Endothelial cell of umbilical vein (primary cell): Measurements from ENCODE around the gene KRT31. TPM values are rescaled to one million over a fixed set of nuclear protein-coding genes. Genes with fewer than 3 reads are reported as not detected.
"Not testable (repeated sequence)": the region's sequence is repeated elsewhere in the genome, so short reads cannot be mapped to it uniquely, and the experiment has no call there.

Experiments
- BruUV-seq: library from RNA; stranded (reverse); fragments of 400-500 nt; replicated peaks from 2 replicates; lab custom pipeline; 2021; lab: Mats Ljungman, UMichigan
- CTCF ChIA-PET: fragments of 300-600, 350-600 bp; sonication (Branson Sonifier 250); formaldehyde crosslinking; loops from one replicate; lab custom pipeline; 2021; ENCODE audit warnings: antibody characterized with exemption, inconsistent platforms; lab: Charles Lee
- POLR2A ChIA-PET: fragments of 300-600, 350-600 bp; sonication (Branson Sonifier 250); formaldehyde crosslinking; loops from one replicate; lab custom pipeline; 2021; ENCODE audit warnings: antibody characterized with exemption, inconsistent platforms; lab: Charles Lee
- DNase-seq: peaks from one replicate; pipeline ENCODE4 v3.0.0-alpha.2; 2011; ENCODE audit warnings: low read depth, low spot score
- FAIRE-seq: peaks from 2 replicates; lab custom pipeline; 2011; peaks lifted over from hg19 to GRCh38; lab: Jason Lieb, UNC
- H2AFZ ChIP-seq: 2 replicates; pipeline ENCODE4 v1.6.0; 2012; ENCODE audit warnings: low read depth, low read length, control low read depth, inconsistent platforms
- H3K27ac ChIP-seq: 2 replicates; pipeline ENCODE4 v1.5.1; 2011; ENCODE audit warnings: low read depth, mild to moderate bottlenecking, control low read depth, low read length, moderate library complexity; ENCODE audit not compliant: insufficient read depth
- H3K27me3 ChIP-seq, 2 experiments: 2 replicates each; pipeline versions ENCODE4 v1.6.0 to v1.6.1; 2011; ENCODE audit warnings: low read length in 2 of 2, mixed read lengths in 1 of 2; ENCODE audit not compliant: control insufficient read depth in 2 of 2, insufficient read depth in 2 of 2
- H3K36me3 ChIP-seq, 2 experiments: 2 replicates in 1 of 2; 3 replicates in 1 of 2; pipeline ENCODE4 v1.5.1; 2011; ENCODE audit warnings: low read length in 2 of 2, mild to moderate bottlenecking in 1 of 2, moderate library complexity in 1 of 2; ENCODE audit not compliant: control insufficient read depth in 2 of 2, insufficient read depth in 2 of 2; ENCODE audit errors: extremely low read depth in 1 of 2
- H3K4me1 ChIP-seq: 3 replicates; pipeline ENCODE4 v1.5.1; 2011; ENCODE audit warnings: mild to moderate bottlenecking, low read length; ENCODE audit not compliant: control insufficient read depth, insufficient read depth; ENCODE audit errors: extremely low read depth
- H3K4me2 ChIP-seq: 2 replicates; pipeline ENCODE4 v1.6.1; 2011; ENCODE audit warnings: low read length, control low read depth, mixed read lengths; ENCODE audit not compliant: insufficient read depth
- H3K4me3 ChIP-seq, 3 experiments: fragments of 200-600 bp in 1 of 3; sonication (generic), shearing (Covaris generic) in 1 of 3; replicated peaks in 1 of 3; 2 replicates each; pipeline ENCODE4 v1.5.1; 2011 to 2016; ENCODE audit warnings: control low read depth in 3 of 3, low read length in 3 of 3, mild to moderate bottlenecking in 2 of 3, inconsistent platforms in 1 of 3, low read depth in 1 of 3, moderate library complexity in 1 of 3; ENCODE audit not compliant: insufficient read depth in 1 of 3
- H3K79me2 ChIP-seq: 2 replicates; pipeline ENCODE4 v1.6.0; 2012; ENCODE audit warnings: low read length, inconsistent platforms; ENCODE audit not compliant: control insufficient read depth, insufficient read depth
- H3K9ac ChIP-seq: replicated peaks from 2 replicates; pipeline ENCODE3; 2011; ENCODE audit warnings: low read length, control low read depth; ENCODE audit not compliant: insufficient read depth; ENCODE audit errors: extremely low read depth
- H3K9me1 ChIP-seq: replicated peaks from 3 replicates; pipeline ENCODE4 v1.6.0; 2011; ENCODE audit warnings: mild to moderate bottlenecking, low read length; ENCODE audit not compliant: control insufficient read depth, insufficient read depth; ENCODE audit errors: extremely low read depth
- H3K9me3 ChIP-seq: replicated peaks from 2 replicates; pipeline ENCODE4 v1.5.1; 2012; ENCODE audit warnings: low read length, inconsistent platforms; ENCODE audit not compliant: control insufficient read depth, insufficient read depth
- H4K20me1 ChIP-seq: replicated peaks from 2 replicates; pipeline ENCODE3; 2011; ENCODE audit warnings: mild to moderate bottlenecking, low read length; ENCODE audit not compliant: control insufficient read depth, insufficient read depth; ENCODE audit errors: extremely low read depth
- CTCF ChIP-seq, 2 donors: IDR thresholded peaks; 1 replicate in 1 of 2; 2 replicates in 1 of 2; pipeline ENCODE4 v1.5.1; 2011; ENCODE audit warnings: low read length in 2 of 2, mild to moderate bottlenecking in 2 of 2, moderate library complexity in 2 of 2, control low read depth in 1 of 2, inconsistent platforms in 1 of 2, low read depth in 1 of 2; ENCODE audit not compliant: insufficient read depth in 1 of 2; ENCODE audit errors: extremely low read depth in 1 of 2
- EZH2 ChIP-seq: IDR thresholded peaks from 2 replicates; pipeline ENCODE4 v1.6.1; 2012; ENCODE audit warnings: borderline replicate concordance, low read depth, mild to moderate bottlenecking, moderate library complexity, low read length, inconsistent platforms; ENCODE audit not compliant: severe bottlenecking
- FOS ChIP-seq: IDR thresholded peaks from 2 replicates; pipeline ENCODE4 v1.6.1; 2011; ENCODE audit warnings: mild to moderate bottlenecking, low read length, moderate library complexity, borderline replicate concordance; ENCODE audit not compliant: insufficient read depth
- GATA2 ChIP-seq: IDR thresholded peaks from 2 replicates; pipeline ENCODE4 v1.7.0; 2011; ENCODE audit warnings: low read depth, mild to moderate bottlenecking, moderate library complexity, mixed read lengths, low read length; ENCODE audit not compliant: insufficient read length, insufficient read depth
- JUN ChIP-seq: IDR thresholded peaks from 2 replicates; pipeline ENCODE4 v1.6.1; 2011; ENCODE audit warnings: borderline replicate concordance, low read depth; ENCODE audit not compliant: insufficient read length, insufficient read depth
- MAX ChIP-seq: IDR thresholded peaks from 2 replicates; pipeline ENCODE4 v1.6.1; 2011; ENCODE audit not compliant: insufficient read depth, insufficient read length
- MYC ChIP-seq: IDR thresholded peaks from one replicate; pipeline ENCODE4 v1.6.1; 2011; ENCODE audit warnings: mild to moderate bottlenecking, low read depth, low read length
- POLR2A ChIP-seq: IDR thresholded peaks from 2 replicates; pipeline ENCODE4 v1.6.1; 2012; ENCODE audit warnings: low read depth, mild to moderate bottlenecking, control low read depth, low read length
- POLR2AphosphoS5 ChIP-seq: IDR thresholded peaks from 2 replicates; pipeline ENCODE4 v1.6.1; 2012; ENCODE audit warnings: low read depth, mild to moderate bottlenecking, control low read depth, low read length, moderate library complexity; ENCODE audit not compliant: insufficient read depth
- dilution Hi-C: fragments of 300-500 bp; cut with MboI; formaldehyde crosslinking; loops from one replicate; pipeline ENCODE4 v1.15.0; 2019; ENCODE audit warnings: low sequenced_read_pairs; ENCODE audit not compliant: extremely low pct_ligation_motif_present
- intact Hi-C: fragments of 100-400 bp; cut with micrococcal nuclease; formaldehyde crosslinking; loops from one replicate; pipeline ENCODE4 v1.10.0; 2022
- polyA plus RNA-seq, 4 experiments: library from polyadenylated mRNA; depleted of rRNA in 3 of 4; stranded (reverse) in 3 of 4; unstranded in 1 of 4; fragments of >200 nt; gene quantifications; 2 replicates each; pipeline versions ENCODE4 v1.2.1 to v1.2.3, GENCODE V29; 2011 to 2012; ENCODE audit warnings: missing spikeins in 1 of 4
- total RNA-seq: library from RNA; stranded (reverse); gene quantifications from 2 replicates; pipeline ENCODE4 v1.2.3, GENCODE V29; 2021

Gene KRT31
- total and polyA plus RNA-seq, 2 donors (not counting 3 experiments of a cell fraction or from before 2014, with no cell fraction given), result not detected

GRCh38 chr17:41347869-41348760 is 49.3 kb downstream of the KRT31 start:
- Histone ChIP-seq H4K20me1 (no peaks in the 10 kb centered on the region), H3K9me1 (no peaks in the 10 kb centered on the region), H3K27ac (no peak overlapping the region), H3K4me3 (no peak overlapping the region), H3K9me3 (no peaks in the 10 kb centered on the region), H3K9ac (no peak overlapping the region), H3K36me3 (no peaks in the 10 kb centered on the region), H3K27me3 (no peaks in the 10 kb centered on the region), H3K4me1 (no peaks in the 10 kb centered on the region), H3K4me2 (no peak overlapping the region), H3K79me2 (no peaks in the 10 kb centered on the region), H2AFZ (no peak overlapping the region)
- ChIA-PET POLR2A (no interaction called here), CTCF (interaction anchor here (0.8 to 2.3 kb wide), 4 partner anchors 18 to 148 kb away, joined by 3 to 9 read pairs (median 4); no protein-coding TSS in a partner anchor)
- no peak for TF ChIP-seq EZH2
- no peak for TF ChIP-seq FOS
- no peak for TF ChIP-seq POLR2AphosphoS5
- TF ChIP-seq MAX, result no peak
- no peak for TF ChIP-seq MYC
- TF ChIP-seq GATA2, result no peak
- no peak for TF ChIP-seq POLR2A
- TF ChIP-seq JUN, result no peak
- TF ChIP-seq CTCF (IDR thresholded peaks at IDR 0.05; ENCODE audit: extremely low read depth in 1 of 2, insufficient read depth in 1 of 2, low read depth in 1 of 2, low read length in 2 of 2), result no peak
- DNase-seq (no peak), FAIRE-seq (no peak)
- dilution Hi-C loops, result no loop called here
- intact Hi-C loops, result no loop called here
- BruUV-seq, result no TSS peak

GRCh38 chr17:41346421-41346820 is 51.0 kb downstream of the KRT31 start:
- H2AFZ ChIP-seq, H3K4me1 ChIP-seq, H3K27me3 ChIP-seq, DNase-seq, H3K9ac ChIP-seq, intact Hi-C loops, H3K9me1 ChIP-seq, FAIRE-seq, H3K4me2 ChIP-seq, H3K9me3 ChIP-seq, CTCF ChIA-PET, H3K27ac ChIP-seq, H3K79me2 ChIP-seq, H3K4me3 ChIP-seq, H4K20me1 ChIP-seq, BruUV-seq, H3K36me3 ChIP-seq, POLR2A ChIA-PET, dilution Hi-C loops: not testable (repeated sequence)
